Loucy (cell line): ENCODE measurements around the gene CASQ1.

ENCODE experiments used
- EZH2phosphoT487 ChIP-seq: fragments of 200-600 bp; IDR thresholded peaks from 2 replicates; pipeline ENCODE4 v1.6.1; 2018; ENCODE audit warnings: antibody characterized with exemption, mild to moderate bottlenecking, moderate library complexity, borderline replicate concordance
- TF ChIP-seq, protein P1 (sequence below): fragments of 200-600 bp; sonication (generic); conservative IDR thresholded peaks from 2 replicates; pipeline ENCODE4 v1.5.1; 2014; ENCODE audit warnings: mild to moderate bottlenecking, antibody characterized with exemption, low read length

DNA sequence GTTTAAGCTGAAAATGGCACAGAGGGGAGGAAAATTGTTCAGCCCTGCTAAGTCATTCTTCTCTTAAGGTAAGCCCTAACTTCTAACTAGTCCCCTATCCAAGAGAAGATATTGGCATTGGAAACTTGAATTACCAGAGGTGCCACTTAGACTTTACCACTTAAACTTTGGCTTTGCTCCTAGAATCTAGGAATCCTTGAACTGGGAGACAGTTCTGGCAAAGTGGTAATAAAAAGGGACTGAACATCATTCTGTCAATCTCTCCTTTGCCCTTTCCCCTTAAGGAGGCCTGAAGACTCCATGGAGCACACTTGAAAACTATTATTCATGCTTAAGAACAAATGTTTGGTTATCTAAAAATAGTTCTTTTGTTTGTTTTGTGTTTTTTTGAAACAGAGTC is 30.5 kb upstream of the CASQ1 start:
- TF ChIP-seq, protein P1, sequence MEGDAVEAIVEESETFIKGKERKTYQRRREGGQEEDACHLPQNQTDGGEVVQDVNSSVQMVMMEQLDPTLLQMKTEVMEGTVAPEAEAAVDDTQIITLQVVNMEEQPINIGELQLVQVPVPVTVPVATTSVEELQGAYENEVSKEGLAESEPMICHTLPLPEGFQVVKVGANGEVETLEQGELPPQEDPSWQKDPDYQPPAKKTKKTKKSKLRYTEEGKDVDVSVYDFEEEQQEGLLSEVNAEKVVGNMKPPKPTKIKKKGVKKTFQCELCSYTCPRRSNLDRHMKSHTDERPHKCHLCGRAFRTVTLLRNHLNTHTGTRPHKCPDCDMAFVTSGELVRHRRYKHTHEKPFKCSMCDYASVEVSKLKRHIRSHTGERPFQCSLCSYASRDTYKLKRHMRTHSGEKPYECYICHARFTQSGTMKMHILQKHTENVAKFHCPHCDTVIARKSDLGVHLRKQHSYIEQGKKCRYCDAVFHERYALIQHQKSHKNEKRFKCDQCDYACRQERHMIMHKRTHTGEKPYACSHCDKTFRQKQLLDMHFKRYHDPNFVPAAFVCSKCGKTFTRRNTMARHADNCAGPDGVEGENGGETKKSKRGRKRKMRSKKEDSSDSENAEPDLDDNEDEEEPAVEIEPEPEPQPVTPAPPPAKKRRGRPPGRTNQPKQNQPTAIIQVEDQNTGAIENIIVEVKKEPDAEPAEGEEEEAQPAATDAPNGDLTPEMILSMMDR: no peak
- no peak for TF ChIP-seq EZH2phosphoT487
